H1 (cell line): Measurements from ENCODE around the gene CTNNA3. TPM values are rescaled to one million over a fixed set of nuclear protein-coding genes. Genes with fewer than 3 reads are reported as not detected.

Source experiments
- CTCF ChIA-PET: fragments of 300-600 bp; sonication (Branson Sonifier 250); formaldehyde crosslinking; loops from one replicate; lab custom pipeline; 2021; ENCODE audit not compliant: partially characterized antibody; lab: Charles Lee
- POLR2A ChIA-PET: fragments of 300-600 bp; sonication (Branson Sonifier 250); formaldehyde crosslinking; loops from one replicate; lab custom pipeline; 2021; ENCODE audit warnings: inconsistent platforms; ENCODE audit not compliant: partially characterized antibody; lab: Charles Lee
- DNase-seq, 2 experiments: peaks; one replicate each; pipeline versions ENCODE4 v3.0.0 to v3.0.0-alpha.2; 2010 to 2022; ENCODE audit warnings: low spot score in 2 of 2, low read depth in 1 of 2, mixed read lengths in 1 of 2
- FAIRE-seq: peaks from 2 replicates; lab custom pipeline; 2011; peaks lifted over from hg19 to GRCh38; lab: Jason Lieb, UNC
- H2AFZ ChIP-seq: 2 replicates; pipeline ENCODE4 v1.8.1; 2012; ENCODE audit warnings: low read length, inconsistent platforms
- H2AK5ac ChIP-seq: 2 replicates; pipeline ENCODE4 v1.6.1; 2013; ENCODE audit warnings: low read depth, low read length
- H2BK120ac ChIP-seq: replicated peaks from 2 replicates; pipeline ENCODE3; 2013; ENCODE audit warnings: low read depth, low read length, inconsistent platforms
- H2BK12ac ChIP-seq: 2 replicates; pipeline ENCODE4 v1.6.1; 2013; ENCODE audit warnings: low read depth, low read length
- H2BK15ac ChIP-seq: 2 replicates; pipeline ENCODE4 v1.6.1; 2013; ENCODE audit warnings: low read length
- H2BK20ac ChIP-seq: 2 replicates; pipeline ENCODE4 v1.6.1; 2013; ENCODE audit warnings: low read length
- H2BK5ac ChIP-seq: 2 replicates; pipeline ENCODE4 v1.6.1; 2013; ENCODE audit warnings: low read depth, low read length
- H3K14ac ChIP-seq: 2 replicates; pipeline ENCODE4 v1.6.1; 2013; ENCODE audit warnings: inconsistent platforms; ENCODE audit not compliant: insufficient read length
- H3K18ac ChIP-seq: 2 replicates; pipeline ENCODE4 v1.6.1; 2013; ENCODE audit warnings: low read length; ENCODE audit errors: extremely low read depth
- H3K23ac ChIP-seq: 2 replicates; pipeline ENCODE4 v1.6.1; 2013; ENCODE audit warnings: inconsistent platforms; ENCODE audit not compliant: insufficient read length
- H3K23me2 ChIP-seq: 2 replicates; pipeline ENCODE4 v1.6.1; 2013; ENCODE audit warnings: low read depth, low read length
- H3K27ac ChIP-seq: 2 replicates; pipeline ENCODE4 v1.6.1; 2011; ENCODE audit warnings: low read depth, low read length, inconsistent platforms
- H3K27me3 ChIP-seq, 4 experiments: replicated peaks in 1 of 4; 1 replicate in 1 of 4; 2 replicates in 3 of 4; pipeline versions ENCODE4 v1.6.1 to v1.8.1; 2011 to 2013; ENCODE audit warnings: low read length in 3 of 4, mild to moderate bottlenecking in 3 of 4, inconsistent platforms in 2 of 4, mixed read lengths in 2 of 4, moderate library complexity in 1 of 4; ENCODE audit not compliant: control insufficient read depth in 3 of 4, insufficient read depth in 3 of 4; ENCODE audit errors: extremely low read depth in 1 of 4
- H3K36me3 ChIP-seq, 4 experiments: 2 replicates each; pipeline versions ENCODE4 v1.6.1 to v1.8.1; 2011 to 2013; ENCODE audit warnings: mild to moderate bottlenecking in 4 of 4, low read length in 3 of 4, moderate library complexity in 2 of 4, control low read depth in 1 of 4, inconsistent platforms in 1 of 4; ENCODE audit not compliant: insufficient read depth in 4 of 4, control insufficient read depth in 2 of 4
- H3K4ac ChIP-seq: replicated peaks from 2 replicates; pipeline ENCODE3; 2013; ENCODE audit warnings: low read length, low read depth, mixed read lengths, inconsistent platforms; ENCODE audit not compliant: insufficient read length
- H3K4me1 ChIP-seq, 4 experiments: replicated peaks in 1 of 4; 1 replicate in 1 of 4; 2 replicates in 3 of 4; pipeline versions ENCODE4 v1.6.1 to v1.8.1; 2011 to 2013; ENCODE audit warnings: low read length in 3 of 4, inconsistent platforms in 2 of 4, mixed read lengths in 1 of 4; ENCODE audit not compliant: insufficient read depth in 4 of 4, control insufficient read depth in 3 of 4
- H3K4me2 ChIP-seq, 2 experiments: 2 replicates each; pipeline versions ENCODE4 v1.6.1 to v1.8.1; 2011 to 2013; ENCODE audit warnings: low read depth in 2 of 2, low read length in 2 of 2, control low read depth in 1 of 2, inconsistent platforms in 1 of 2, mild to moderate bottlenecking in 1 of 2; ENCODE audit not compliant: insufficient read depth in 1 of 2
- H3K4me3 ChIP-seq, 4 experiments: fragments of 200-600, 300-600 bp in 1 of 4; sonication (generic), shearing (Covaris generic), sonication (Bioruptor Twin) in 1 of 4; 2 replicates each; pipeline versions ENCODE4 v1.5.1 to v1.8.1; 2011 to 2016; ENCODE audit warnings: low read length in 4 of 4, low read depth in 3 of 4, control low read depth in 2 of 4, inconsistent platforms in 2 of 4, mild to moderate bottlenecking in 2 of 4, mixed read lengths in 1 of 4, moderate library complexity in 1 of 4; ENCODE audit not compliant: insufficient read depth in 2 of 4; ENCODE audit errors: extremely low read depth in 1 of 4
- H3K56ac ChIP-seq: replicated peaks from 2 replicates; pipeline ENCODE3; 2013; ENCODE audit warnings: low read depth, mild to moderate bottlenecking, mixed read lengths, low read length, inconsistent platforms; ENCODE audit not compliant: insufficient read length
- H3K79me1 ChIP-seq: 2 replicates; pipeline ENCODE4 v1.6.1; 2013; ENCODE audit warnings: low read depth, low read length, control low read depth
- H3K79me2 ChIP-seq, 2 experiments: 2 replicates each; pipeline versions ENCODE4 v1.6.1 to v1.8.1; 2012 to 2013; ENCODE audit warnings: low read length in 2 of 2, mild to moderate bottlenecking in 2 of 2, inconsistent platforms in 1 of 2; ENCODE audit not compliant: insufficient read depth in 2 of 2, control insufficient read depth in 1 of 2
- H3K9ac ChIP-seq, 4 experiments: replicated peaks in 1 of 4; 1 replicate in 1 of 4; 2 replicates in 3 of 4; pipeline versions ENCODE4 v1.6.1 to v1.8.1; 2011 to 2013; ENCODE audit warnings: low read depth in 3 of 4, low read length in 3 of 4, control low read depth in 2 of 4, mild to moderate bottlenecking in 2 of 4, moderate library complexity in 2 of 4, inconsistent platforms in 1 of 4; ENCODE audit errors: extremely low read depth in 1 of 4
- H3K9me3 ChIP-seq, 2 experiments: 2 replicates each; pipeline versions ENCODE4 v1.6.1 to v1.8.1; 2012 to 2013; ENCODE audit warnings: mild to moderate bottlenecking in 2 of 2, moderate library complexity in 2 of 2, control low read depth in 1 of 2, inconsistent platforms in 1 of 2, low read depth in 1 of 2, low read length in 1 of 2, mixed read lengths in 1 of 2; ENCODE audit not compliant: insufficient read depth in 2 of 2
- H4K20me1 ChIP-seq, 2 experiments: replicated peaks in 1 of 2; 2 replicates each; pipeline versions ENCODE3 to v1.8.1; 2011 to 2013; ENCODE audit warnings: inconsistent platforms in 2 of 2, low read length in 2 of 2, mild to moderate bottlenecking in 1 of 2; ENCODE audit not compliant: insufficient read depth in 2 of 2, control insufficient read depth in 1 of 2
- H4K5ac ChIP-seq: 2 replicates; pipeline ENCODE4 v1.6.1; 2013; ENCODE audit warnings: low read length, low read depth, mixed read lengths, inconsistent platforms; ENCODE audit not compliant: insufficient read length
- H4K8ac ChIP-seq: 2 replicates; pipeline ENCODE4 v1.8.0; 2013; ENCODE audit warnings: mild to moderate bottlenecking, moderate library complexity, low read length, inconsistent platforms; ENCODE audit not compliant: insufficient read depth; ENCODE audit errors: extremely low read depth
- H4K91ac ChIP-seq: replicated peaks from 2 replicates; pipeline ENCODE3; 2013; ENCODE audit warnings: low read length, mixed read lengths, inconsistent platforms; ENCODE audit not compliant: insufficient read length
- CREB1 ChIP-seq: IDR thresholded peaks from 2 replicates; pipeline ENCODE4 v1.6.1; 2012; ENCODE audit warnings: inconsistent platforms
- FOSL1 ChIP-seq: IDR thresholded peaks from 2 replicates; pipeline ENCODE4 v1.6.1; 2011; ENCODE audit warnings: mild to moderate bottlenecking, low read depth, low read length, moderate library complexity; ENCODE audit not compliant: insufficient read depth
- JUN ChIP-seq: IDR thresholded peaks from 2 replicates; pipeline ENCODE4 v1.6.1; 2011; ENCODE audit warnings: low read depth, mild to moderate bottlenecking, improper control_type of control experiment, low read length
- POLR2A ChIP-seq, 2 experiments: IDR thresholded peaks; 1 replicate in 1 of 2; 2 replicates in 1 of 2; pipeline ENCODE4 v1.6.1; 2011; ENCODE audit warnings: low read depth in 2 of 2, low read length in 2 of 2, mild to moderate bottlenecking in 2 of 2; ENCODE audit errors: control extremely low read depth in 1 of 2
- RFX5 ChIP-seq: IDR thresholded peaks from 2 replicates; pipeline ENCODE4 v1.6.1; 2011; ENCODE audit warnings: low read depth, low read length, improper control_type of control experiment, borderline replicate concordance
- SP1 ChIP-seq: IDR thresholded peaks from 2 replicates; pipeline ENCODE4 v1.6.1; 2011; ENCODE audit warnings: low read depth, low read length
- TAF7 ChIP-seq: optimal IDR thresholded peaks from 2 replicates; pipeline ENCODE3; 2011; ENCODE audit warnings: low read depth, mild to moderate bottlenecking, inconsistent platforms, low read length, moderate library complexity, borderline replicate concordance
- YY1 ChIP-seq: IDR thresholded peaks from 2 replicates; pipeline ENCODE4 v1.6.1; 2011; ENCODE audit warnings: low read depth, mild to moderate bottlenecking, low read length
- polyA plus RNA-seq, 7 experiments: library from polyadenylated mRNA; depleted of rRNA in 3 of 7; stranded (reverse) in 5 of 7; unstranded in 2 of 7; fragments of >200 nt in 5 of 7; fragments of 200-250 nt in 2 of 7; gene quantifications; 1 replicate in 5 of 7; 2 replicates in 1 of 7; 4 replicates in 1 of 7; pipeline versions ENCODE4 v1.2.1 to v1.2.3, GENCODE V29; 2011 to 2013; ENCODE audit warnings: missing spikeins in 2 of 7, mixed read lengths in 2 of 7
- total RNA-seq: library from RNA; stranded (reverse); fragmentation: NEBNext Ultra II Directional; extraction: Animal tissue kit (Norgen Biotek cat#: 25700); gene quantifications from 2 replicates; pipeline ENCODE4 v1.2.1, GENCODE V29; 2021
- TF ChIP-seq, protein P1 (sequence below): IDR thresholded peaks from 2 replicates; pipeline ENCODE4 v1.6.1; 2011; ENCODE audit warnings: low read depth, mild to moderate bottlenecking, low read length; ENCODE audit not compliant: insufficient read depth

The CTNNA3 gene
- total and polyA plus RNA-seq, 2 of the 8 experiments (the other 6 are each of a cell fraction or from before 2014, with no cell fraction given), result 1.3 to 1.5 TPM

DNA sequence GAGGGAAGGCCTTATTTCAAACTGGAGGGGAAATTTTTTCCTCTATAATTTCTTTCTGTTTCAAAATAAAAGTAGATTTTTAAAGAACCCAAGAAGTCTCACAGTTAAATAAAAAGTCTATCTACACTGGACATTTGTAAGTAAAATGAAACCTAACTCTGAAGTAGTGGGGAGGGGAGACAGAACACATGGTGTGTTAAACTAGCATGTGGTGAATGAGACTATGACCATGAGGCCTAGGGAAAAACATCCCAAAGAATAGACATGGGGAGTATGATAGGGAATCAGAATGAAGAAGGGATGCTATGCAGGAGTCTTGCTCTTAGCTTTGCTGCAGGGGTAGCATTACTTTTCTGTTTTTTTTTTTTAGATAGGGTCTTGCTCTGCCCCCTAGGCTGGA, 1831.5 kb downstream of the CTNNA3 start:
- Histone ChIP-seq H3K4ac (no peak overlapping the region), H3K14ac (no peak overlapping the region)

More for the DNA sequence above, 1831.5 kb downstream of the CTNNA3 start:
- H3K9ac ChIP-seq, result no peak overlapping the region
- no peak overlapping the region for H3K23ac ChIP-seq
- no peak overlapping the region for H3K4me3 ChIP-seq
- no peak overlapping the region for H2BK120ac ChIP-seq
- no peak overlapping the region for H2BK20ac ChIP-seq
- no peaks in the 10 kb centered on the region for H3K36me3 ChIP-seq
- no peaks in the 10 kb centered on the region for H3K79me1 ChIP-seq
- H4K91ac ChIP-seq, result no peak overlapping the region
- ChIA-PET POLR2A (no interaction called here), CTCF (interaction anchor here (1.4 kb wide), 1 partner anchor 10 kb away, joined by 6 read pairs; no protein-coding TSS in a partner anchor)
- no peak overlapping the region for H4K8ac ChIP-seq
- no peaks in the 10 kb centered on the region for H3K9me3 ChIP-seq
- no peak overlapping the region for H2BK5ac ChIP-seq
- no peak overlapping the region for H3K18ac ChIP-seq
- no peak overlapping the region for H3K4me2 ChIP-seq
- no peaks in the 10 kb centered on the region for H4K20me1 ChIP-seq
- no peak overlapping the region for H4K5ac ChIP-seq
- TF ChIP-seq CREB1, result no peak
- TF ChIP-seq JUN, result no peak
- TF ChIP-seq YY1, result no peak
- no peak for TF ChIP-seq TAF7
- no peak for TF ChIP-seq FOSL1
- no peak for TF ChIP-seq POLR2A (IDR thresholded peaks at IDR 0.05; ENCODE audit: control extremely low read depth in 1 of 2, low read depth in 2 of 2, low read length in 2 of 2)
- TF ChIP-seq, protein P1, sequence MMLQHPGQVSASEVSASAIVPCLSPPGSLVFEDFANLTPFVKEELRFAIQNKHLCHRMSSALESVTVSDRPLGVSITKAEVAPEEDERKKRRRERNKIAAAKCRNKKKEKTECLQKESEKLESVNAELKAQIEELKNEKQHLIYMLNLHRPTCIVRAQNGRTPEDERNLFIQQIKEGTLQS, result no peak
- TF ChIP-seq SP1, result no peak
- no peak for TF ChIP-seq RFX5
- DNase-seq (no peak), FAIRE-seq (no peak)
- H3K56ac ChIP-seq, result no peak overlapping the region
- no peak overlapping the region for H3K27ac ChIP-seq
- H3K23me2 ChIP-seq, result no peaks in the 10 kb centered on the region
- no peak overlapping the region for H2AFZ ChIP-seq
- H2BK15ac ChIP-seq, result no peak overlapping the region
- H3K4me1 ChIP-seq, result no peaks in the 10 kb centered on the region
- H2AK5ac ChIP-seq, result no peak overlapping the region
- H3K79me2 ChIP-seq, result no peaks in the 10 kb centered on the region
- H2BK12ac ChIP-seq, result no peak overlapping the region
- H3K27me3 ChIP-seq, result no peaks in the 10 kb centered on the region
